GM13976 (cell line): Measurements from ENCODE around the gene NAGA.
"Not testable (repeated sequence)": the region's sequence is repeated elsewhere in the genome, so short reads cannot be mapped to it uniquely, and the experiment has no call there.

Experiments
- DNase-seq: peaks from one replicate; pipeline ENCODE4 v3.0.0; 2012; ENCODE audit warnings: low spot score
- in situ Hi-C: fragments of 300-500 bp; cut with MboI; formaldehyde crosslinking; loops from one replicate; pipeline ENCODE4 v1.12.0; 2022; ENCODE audit warnings: low sequenced_read_pairs, mixed read lengths, inconsistent platforms; ENCODE audit not compliant: unreplicated experiment
- TF ChIP-seq, protein P1 (sequence below): IDR thresholded peaks from 2 replicates; pipeline ENCODE4 v1.5.1; 2012; ENCODE audit warnings: borderline replicate concordance, mild to moderate bottlenecking; ENCODE audit not compliant: insufficient read depth; ENCODE audit errors: extremely low read depth, missing control alignments, control extremely low read depth

NAGA gene

DNA sequence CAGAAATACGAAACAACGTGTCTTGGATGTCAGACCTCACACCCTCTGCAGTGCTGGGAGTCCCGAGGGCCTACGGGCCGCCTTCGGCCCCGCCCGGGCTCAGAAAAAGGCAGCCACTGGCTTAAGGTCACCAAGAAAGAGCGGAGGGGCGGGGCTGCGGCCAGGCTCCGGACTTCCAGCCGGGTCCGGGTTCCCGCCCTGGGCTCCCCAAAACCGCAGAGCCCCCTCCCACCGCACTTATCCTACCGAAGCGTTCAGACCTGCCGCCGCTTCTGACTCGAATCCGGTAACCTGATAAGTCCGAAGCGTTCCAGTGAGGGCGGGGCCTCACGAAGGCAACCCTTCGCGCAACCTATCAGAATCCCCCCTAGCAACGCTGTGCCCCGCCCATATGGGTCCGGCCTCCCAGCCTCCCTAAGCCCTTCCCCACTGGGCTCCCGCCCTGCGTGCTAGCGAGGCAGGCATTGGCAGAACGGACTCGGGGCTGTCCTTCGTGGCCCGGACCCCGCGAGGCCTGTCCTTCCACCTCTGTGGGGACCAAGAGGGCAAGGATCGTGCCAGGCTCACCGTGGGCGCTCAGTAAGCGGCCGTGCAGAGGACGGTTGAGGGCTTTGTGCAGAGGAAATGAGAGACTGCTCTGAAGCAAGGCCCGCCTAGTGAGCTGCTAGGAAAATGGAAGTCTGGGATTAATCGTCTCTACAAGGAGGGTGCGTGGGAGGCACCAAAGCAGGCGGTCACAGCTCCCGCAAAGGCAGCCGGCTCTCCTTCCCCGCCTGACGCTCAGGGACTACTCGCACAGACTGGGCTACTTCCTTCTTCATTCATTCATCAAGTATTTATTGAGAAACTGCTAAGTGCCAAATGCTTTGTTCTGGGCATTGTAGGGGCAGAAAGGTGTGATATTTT lies at the start of gene NAGA:
NAGA (minus strand) TSS at position 296 of the 906 bp plus-strand sequence. CDS start 515 bp downstream, outside the sequence.
- TF ChIP-seq, protein P1, sequence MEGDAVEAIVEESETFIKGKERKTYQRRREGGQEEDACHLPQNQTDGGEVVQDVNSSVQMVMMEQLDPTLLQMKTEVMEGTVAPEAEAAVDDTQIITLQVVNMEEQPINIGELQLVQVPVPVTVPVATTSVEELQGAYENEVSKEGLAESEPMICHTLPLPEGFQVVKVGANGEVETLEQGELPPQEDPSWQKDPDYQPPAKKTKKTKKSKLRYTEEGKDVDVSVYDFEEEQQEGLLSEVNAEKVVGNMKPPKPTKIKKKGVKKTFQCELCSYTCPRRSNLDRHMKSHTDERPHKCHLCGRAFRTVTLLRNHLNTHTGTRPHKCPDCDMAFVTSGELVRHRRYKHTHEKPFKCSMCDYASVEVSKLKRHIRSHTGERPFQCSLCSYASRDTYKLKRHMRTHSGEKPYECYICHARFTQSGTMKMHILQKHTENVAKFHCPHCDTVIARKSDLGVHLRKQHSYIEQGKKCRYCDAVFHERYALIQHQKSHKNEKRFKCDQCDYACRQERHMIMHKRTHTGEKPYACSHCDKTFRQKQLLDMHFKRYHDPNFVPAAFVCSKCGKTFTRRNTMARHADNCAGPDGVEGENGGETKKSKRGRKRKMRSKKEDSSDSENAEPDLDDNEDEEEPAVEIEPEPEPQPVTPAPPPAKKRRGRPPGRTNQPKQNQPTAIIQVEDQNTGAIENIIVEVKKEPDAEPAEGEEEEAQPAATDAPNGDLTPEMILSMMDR: no peak
- peak; percentile 97 for DNase-seq
- in situ Hi-C loops: no loop called here

DNA sequence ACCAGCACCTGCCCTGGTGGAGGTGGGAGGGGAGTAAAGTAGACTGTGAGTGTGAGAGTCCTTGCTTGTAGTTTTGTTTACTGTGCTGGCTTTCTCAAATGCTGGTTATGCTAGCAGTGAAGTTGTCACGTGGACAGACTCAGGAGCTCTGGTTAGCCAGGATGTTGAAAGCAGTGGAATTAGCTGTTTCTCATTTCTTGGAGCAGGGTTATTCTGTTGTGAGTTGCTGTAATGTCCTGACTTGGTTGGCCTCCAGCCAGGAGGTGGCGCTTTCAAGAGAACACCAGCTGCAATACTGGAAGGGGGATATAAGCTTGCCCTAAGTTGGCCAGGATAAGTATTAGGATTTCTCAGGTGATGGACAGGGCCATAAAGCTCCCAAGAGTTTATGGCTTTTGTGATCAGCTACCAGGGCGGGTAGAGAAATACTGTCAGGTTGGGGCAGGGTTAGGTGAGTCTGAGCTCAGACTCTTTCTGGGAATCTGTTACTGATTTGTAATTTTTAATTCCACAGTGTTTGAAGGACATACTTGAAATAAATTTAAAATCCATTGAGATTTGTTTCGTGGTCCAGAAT lies 46.3 kb upstream of the NAGA start:
- no peak for DNase-seq
- in situ Hi-C loops: no loop called here
- TF ChIP-seq, protein P1: no peak

DNA sequence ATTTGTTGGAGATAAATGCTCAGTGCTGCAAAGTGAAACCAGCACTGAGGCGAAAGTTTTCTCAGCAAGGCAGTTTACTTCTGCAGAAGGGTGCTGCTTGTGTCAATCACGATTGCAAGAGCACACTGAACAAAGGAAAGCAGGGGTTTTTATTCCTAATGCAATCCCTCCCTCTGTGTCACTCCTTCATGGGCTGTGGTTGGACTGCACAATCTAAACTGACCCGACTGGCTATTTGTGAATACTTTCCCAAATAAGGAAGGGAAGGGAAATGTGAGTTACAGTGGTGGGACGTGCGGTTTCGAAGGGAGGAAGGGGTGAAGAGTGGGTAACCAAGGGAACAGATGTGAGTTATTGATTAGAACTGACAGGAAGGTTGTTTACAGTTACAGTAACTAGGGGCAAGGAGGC lies 44.8 kb upstream of the NAGA start:
- in situ Hi-C loops: not testable (repeated sequence)

DNA sequence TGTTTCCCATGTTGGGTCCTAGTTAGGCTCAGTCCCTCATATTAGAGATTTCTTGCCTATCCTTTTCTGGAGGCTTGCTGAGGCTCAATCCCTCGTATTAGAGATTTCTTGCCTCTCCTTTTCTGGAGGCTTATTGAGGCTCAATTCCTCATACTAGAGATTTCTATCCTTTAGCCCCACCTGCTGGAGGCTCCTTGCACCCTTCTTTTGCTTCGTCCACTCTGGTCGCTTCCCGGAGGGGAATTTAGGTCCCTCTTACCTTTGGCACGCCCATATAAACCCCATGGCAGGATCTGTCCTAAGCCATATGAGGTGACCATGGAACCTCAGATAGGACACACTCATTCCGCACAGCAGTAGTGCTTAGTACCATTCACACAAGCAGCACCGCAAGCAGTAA lies 44.1 kb upstream of the NAGA start:
- in situ Hi-C loops: no loop called here
- TF ChIP-seq, protein P1: no peak
- DNase-seq: no peak

More for the DNA sequence above, 44.8 kb upstream of the NAGA start:
- not testable (repeated sequence) for DNase-seq

DNA sequence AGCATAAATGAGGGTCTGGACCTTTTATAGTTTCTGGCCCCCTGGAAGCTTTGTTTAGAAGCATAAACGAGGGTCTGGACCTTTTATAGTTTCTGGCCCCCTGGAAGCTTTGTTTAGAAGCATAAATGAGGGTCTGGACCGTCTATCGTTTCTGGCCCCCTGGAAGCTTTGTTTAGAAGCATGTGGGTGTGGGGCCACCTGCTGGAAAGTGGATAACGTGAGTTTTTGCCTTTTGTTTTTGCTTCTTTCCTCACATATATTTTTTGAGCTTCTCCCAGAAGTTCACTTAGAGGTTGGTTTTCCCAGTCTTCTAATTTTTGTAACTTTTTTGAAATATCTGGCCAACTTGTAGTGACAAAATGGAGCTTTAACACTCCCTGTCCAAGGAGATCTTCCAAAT lies 42.2 kb upstream of the NAGA start:
- in situ Hi-C loops, DNase-seq: not testable (repeated sequence)

DNA sequence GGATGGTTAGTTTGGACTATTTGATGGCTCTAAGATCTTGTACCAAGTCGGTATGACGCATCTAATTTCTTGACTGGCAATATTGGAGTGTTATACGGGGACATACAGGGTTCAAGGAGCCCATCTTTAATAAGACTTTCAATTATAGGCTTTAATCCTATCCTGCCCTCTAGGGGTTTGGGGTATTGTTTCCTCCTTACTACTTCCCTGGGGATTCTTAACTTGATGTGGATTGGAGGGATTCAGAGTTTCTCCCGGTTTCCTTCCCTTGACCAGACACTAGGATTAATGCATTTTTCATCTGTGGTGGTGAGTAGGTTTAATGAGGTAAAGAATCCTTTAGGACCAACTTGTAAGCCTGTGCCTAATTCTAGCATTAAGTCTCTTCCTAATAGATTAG lies 41.2 kb upstream of the NAGA start:
- in situ Hi-C loops: no loop called here

DNA sequence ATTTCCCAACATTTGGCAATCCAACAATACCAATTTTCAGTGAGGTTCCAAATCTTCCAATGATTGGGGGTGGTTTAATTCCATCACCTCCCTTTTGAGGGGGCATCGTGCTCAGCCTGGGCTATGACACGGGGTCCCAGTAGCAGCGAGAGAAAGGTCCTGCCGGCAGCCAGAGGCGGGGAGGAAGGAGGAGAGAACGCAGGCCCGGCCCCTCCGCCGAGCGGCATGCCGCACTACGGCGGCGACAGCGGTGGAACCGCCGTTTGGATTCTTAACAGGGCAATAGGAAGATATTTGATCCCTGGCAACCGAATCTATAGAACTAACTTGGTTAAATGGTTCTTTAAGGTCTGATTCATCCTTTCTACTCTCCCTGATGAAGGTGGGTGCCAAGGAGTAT lies 38.2 kb upstream of the NAGA start:
- in situ Hi-C loops: no loop called here
- DNase-seq: no peak
- TF ChIP-seq, protein P1: no peak

More for the DNA sequence above, 41.2 kb upstream of the NAGA start:
- TF ChIP-seq, protein P1: no peak
- DNase-seq: no peak

DNA sequence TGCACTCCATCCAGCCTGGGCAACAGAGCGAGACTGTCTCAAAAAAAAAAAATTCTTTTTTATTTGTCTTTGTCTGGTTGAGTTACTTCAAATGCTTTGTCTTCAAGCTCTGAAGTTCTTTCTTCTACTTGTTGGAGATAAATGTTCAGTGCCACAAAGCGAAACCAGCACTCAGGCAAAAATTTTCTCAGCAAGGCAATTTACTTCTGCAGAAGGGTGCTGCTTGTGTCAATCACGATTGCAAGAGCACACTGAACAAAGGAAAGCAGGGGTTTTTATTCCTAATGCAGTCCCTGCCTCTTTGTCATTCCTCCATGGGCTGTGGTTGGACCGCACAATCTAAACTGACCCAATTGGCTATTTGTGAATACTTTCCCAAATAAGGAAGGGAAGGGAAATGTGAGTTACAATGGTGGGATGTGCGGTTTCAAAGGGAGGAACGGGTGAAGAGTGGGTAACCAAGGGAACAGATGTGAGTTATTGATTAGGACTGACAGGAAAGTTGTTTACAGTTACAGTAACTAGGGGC lies 33.8 kb upstream of the NAGA start:
- in situ Hi-C loops, DNase-seq: not testable (repeated sequence)
